SK-N-SH treated with all-trans-retinoic acid at 6 μM for 48 hours (cell line): ENCODE results near the gene ITGAV.
A peak's percentile ranks its signal among the peaks of the same experiment; 100 is the strongest.

ENCODE experiments used
- ATAC-seq: fragments of 200-7000 bp; cut with Tn5 transposase; 3 replicates; pipeline ENCODE4 v1.9.1; 2020; ENCODE audit warnings: mild to moderate bottlenecking, moderate library complexity
- ARNTL ChIP-seq: fragments of 450-650 bp; formaldehyde crosslinking; IDR thresholded peaks from 2 replicates; pipeline ENCODE4 v1.5.0; 2020; ENCODE audit warnings: low read depth, mild to moderate bottlenecking, moderate library complexity, borderline replicate concordance
- BACH2 ChIP-seq: fragments of 250-450 bp; sonication (Bioruptor Pico); IDR thresholded peaks from 2 replicates; pipeline ENCODE4 v1.9.0; 2021; ENCODE audit warnings: mild to moderate bottlenecking, borderline replicate concordance
- CSDC2 ChIP-seq: fragments of 250-450 bp; sonication (Bioruptor Pico); IDR thresholded peaks from 2 replicates; pipeline ENCODE4 v1.5.0; 2020; ENCODE audit warnings: mild to moderate bottlenecking, moderate library complexity
- ESRRG ChIP-seq: fragments of 250-450 bp; sonication (Bioruptor Pico); IDR thresholded peaks from 2 replicates; pipeline ENCODE4 v1.6.1; 2021; ENCODE audit warnings: mild to moderate bottlenecking
- GLIS3 ChIP-seq: fragments of 250-450 bp; sonication (Bioruptor Pico); IDR thresholded peaks from 2 replicates; pipeline ENCODE4 v1.5.0; 2020; ENCODE audit warnings: mild to moderate bottlenecking, moderate library complexity
- ISL1 ChIP-seq: fragments of 250-450 bp; sonication (Bioruptor Pico); IDR thresholded peaks from 2 replicates; pipeline ENCODE4 v2.1.2; 2022; ENCODE audit warnings: mild to moderate bottlenecking, moderate library complexity
- OSR1 ChIP-seq: fragments of 250-450 bp; sonication (Bioruptor Pico); IDR thresholded peaks from 2 replicates; pipeline ENCODE4 v1.8.0; 2022; ENCODE audit warnings: moderate library complexity, mild to moderate bottlenecking, inconsistent platforms
- PPARA ChIP-seq: fragments of 250-450 bp; sonication (Bioruptor Pico); IDR thresholded peaks from 2 replicates; pipeline ENCODE4 v1.5.0; 2020; ENCODE audit warnings: mild to moderate bottlenecking, borderline replicate concordance
- RARB ChIP-seq: fragments of 250-450 bp; sonication (Bioruptor Pico); IDR thresholded peaks from 2 replicates; pipeline ENCODE4 v1.8.0; 2021; ENCODE audit warnings: mild to moderate bottlenecking, moderate library complexity
- SNAI2 ChIP-seq: fragments of 250-450 bp; sonication (Bioruptor Pico); IDR thresholded peaks from 2 replicates; pipeline ENCODE4 v1.5.0; 2020; ENCODE audit warnings: mild to moderate bottlenecking, moderate library complexity
- TCF4 ChIP-seq: fragments of 250-450 bp; sonication (Bioruptor Pico); IDR thresholded peaks from 2 replicates; pipeline ENCODE4 v1.8.0; 2021; ENCODE audit warnings: mild to moderate bottlenecking, moderate library complexity, borderline replicate concordance
- TOX ChIP-seq: fragments of 250-450 bp; sonication (Bioruptor Pico); IDR thresholded peaks from 2 replicates; pipeline ENCODE4 v1.8.0; 2021; ENCODE audit warnings: mild to moderate bottlenecking, moderate library complexity, borderline replicate concordance
- ZC3H10 ChIP-seq: fragments of 250-450 bp; sonication (Bioruptor Pico); IDR thresholded peaks from 2 replicates; pipeline ENCODE4 v1.5.1; 2021; ENCODE audit warnings: mild to moderate bottlenecking, moderate library complexity
- ZFP3 ChIP-seq: fragments of 250-450 bp; sonication (Bioruptor Pico); IDR thresholded peaks from 2 replicates; pipeline ENCODE4 v1.5.0; 2020; ENCODE audit warnings: mild to moderate bottlenecking, moderate library complexity
- ZFP30 ChIP-seq: fragments of 450-650 bp; formaldehyde crosslinking; IDR thresholded peaks from 2 replicates; pipeline ENCODE4 v1.5.0; 2022; ENCODE audit warnings: mild to moderate bottlenecking, moderate library complexity
- ZNF565 ChIP-seq: fragments of 450-650 bp; formaldehyde crosslinking; conservative IDR thresholded peaks from 2 replicates; pipeline ENCODE4 v1.5.0; 2020; ENCODE audit warnings: low read depth, mild to moderate bottlenecking, moderate library complexity
- ZNF70 ChIP-seq: fragments of 450-650 bp; formaldehyde crosslinking; IDR thresholded peaks from 2 replicates; pipeline ENCODE4 v1.5.0; 2020; ENCODE audit warnings: mild to moderate bottlenecking, moderate library complexity
- ZNF8 ChIP-seq: fragments of 450-650 bp; formaldehyde crosslinking; IDR thresholded peaks from 2 replicates; pipeline ENCODE4 v1.5.0; 2020; ENCODE audit warnings: mild to moderate bottlenecking, moderate library complexity
- TF ChIP-seq, protein P1 (sequence below): fragments of 250-450 bp; sonication (Bioruptor Pico); IDR thresholded peaks from 2 replicates; pipeline ENCODE4 v1.5.0; 2020; ENCODE audit warnings: mild to moderate bottlenecking, moderate library complexity
- TF ChIP-seq, protein P2 (sequence below): fragments of 250-450 bp; sonication (Bioruptor Pico); IDR thresholded peaks from 2 replicates; pipeline ENCODE4 v1.5.1; 2020; ENCODE audit warnings: low read depth, mild to moderate bottlenecking, moderate library complexity
- TF ChIP-seq, protein P3 (sequence below): fragments of 250-450 bp; sonication (Bioruptor Pico); IDR thresholded peaks from 2 replicates; pipeline ENCODE4 v1.8.0; 2020; ENCODE audit warnings: mild to moderate bottlenecking, moderate library complexity, borderline replicate concordance
- TF ChIP-seq, protein P4 (sequence below): fragments of 250-450 bp; sonication (Bioruptor Pico); IDR thresholded peaks from 2 replicates; pipeline ENCODE4 v1.5.1; 2021; ENCODE audit warnings: mild to moderate bottlenecking, moderate library complexity
- TF ChIP-seq, protein P5 (sequence below): fragments of 250-450 bp; sonication (Bioruptor Pico); IDR thresholded peaks from 2 replicates; pipeline ENCODE4 v1.8.0; 2021; ENCODE audit warnings: low read depth, mild to moderate bottlenecking, moderate library complexity, borderline replicate concordance

The ITGAV gene

DNA sequence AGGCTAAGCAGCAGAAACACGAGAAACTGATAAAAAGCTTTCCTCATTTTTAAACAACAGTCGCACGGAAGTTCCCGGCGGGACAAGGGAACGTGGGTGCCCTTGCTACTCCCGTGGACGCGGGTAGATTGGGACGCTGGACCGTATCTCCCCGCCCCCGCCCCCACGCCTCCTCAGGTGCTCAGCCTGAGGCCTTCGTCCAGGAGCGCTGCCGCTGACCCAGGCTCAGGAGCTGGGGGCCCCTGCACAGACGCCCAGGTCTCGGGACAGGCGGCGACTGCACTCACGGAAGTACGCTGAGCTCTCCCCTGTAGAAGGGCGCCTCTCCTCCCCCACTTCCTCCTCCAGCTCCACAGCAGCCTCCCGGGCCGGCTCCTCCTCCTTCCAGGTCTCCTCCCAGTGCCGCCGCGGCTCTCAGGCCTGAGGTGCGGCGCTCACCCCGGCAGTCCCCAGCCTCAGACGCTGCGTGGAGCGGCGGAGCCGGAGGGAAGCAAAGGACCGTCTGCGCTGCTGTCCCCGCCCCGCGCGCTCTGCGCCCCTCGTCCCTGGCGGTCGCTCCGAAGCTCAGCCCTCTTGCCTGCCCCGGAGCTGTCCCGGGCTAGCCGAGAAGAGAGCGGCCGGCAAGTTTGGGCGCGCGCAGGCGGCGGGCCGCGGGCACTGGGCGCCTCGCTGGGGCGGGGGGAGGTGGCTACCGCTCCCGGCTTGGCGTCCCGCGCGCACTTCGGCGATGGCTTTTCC, at the start of gene ITGAV:
TSS of gene ITGAV (plus strand) at position 445 of the 738 bp plus-strand sequence. CDS start at position 728, 283 bp downstream.
- TF ChIP-seq TCF4 (CRISPR knock-in tag) (no peak), ARNTL (CRISPR knock-in tag) (no peak), PPARA (no peak), ESRRG (CRISPR knock-in tag) (no peak), ZC3H10 (no peak), GLIS3 (peak; percentile 51; the same call in 1 of the 2 replicates), OSR1 (no peak), ZFP3 (no peak), SNAI2 (CRISPR knock-in tag) (no peak), ZNF70 (CRISPR knock-in tag) (no peak), CSDC2 (CRISPR knock-in tag) (0 out of 2 replicates have a peak, but pooled peaks have one; percentile 18), BACH2 (no peak)
- TF ChIP-seq, protein P1, sequence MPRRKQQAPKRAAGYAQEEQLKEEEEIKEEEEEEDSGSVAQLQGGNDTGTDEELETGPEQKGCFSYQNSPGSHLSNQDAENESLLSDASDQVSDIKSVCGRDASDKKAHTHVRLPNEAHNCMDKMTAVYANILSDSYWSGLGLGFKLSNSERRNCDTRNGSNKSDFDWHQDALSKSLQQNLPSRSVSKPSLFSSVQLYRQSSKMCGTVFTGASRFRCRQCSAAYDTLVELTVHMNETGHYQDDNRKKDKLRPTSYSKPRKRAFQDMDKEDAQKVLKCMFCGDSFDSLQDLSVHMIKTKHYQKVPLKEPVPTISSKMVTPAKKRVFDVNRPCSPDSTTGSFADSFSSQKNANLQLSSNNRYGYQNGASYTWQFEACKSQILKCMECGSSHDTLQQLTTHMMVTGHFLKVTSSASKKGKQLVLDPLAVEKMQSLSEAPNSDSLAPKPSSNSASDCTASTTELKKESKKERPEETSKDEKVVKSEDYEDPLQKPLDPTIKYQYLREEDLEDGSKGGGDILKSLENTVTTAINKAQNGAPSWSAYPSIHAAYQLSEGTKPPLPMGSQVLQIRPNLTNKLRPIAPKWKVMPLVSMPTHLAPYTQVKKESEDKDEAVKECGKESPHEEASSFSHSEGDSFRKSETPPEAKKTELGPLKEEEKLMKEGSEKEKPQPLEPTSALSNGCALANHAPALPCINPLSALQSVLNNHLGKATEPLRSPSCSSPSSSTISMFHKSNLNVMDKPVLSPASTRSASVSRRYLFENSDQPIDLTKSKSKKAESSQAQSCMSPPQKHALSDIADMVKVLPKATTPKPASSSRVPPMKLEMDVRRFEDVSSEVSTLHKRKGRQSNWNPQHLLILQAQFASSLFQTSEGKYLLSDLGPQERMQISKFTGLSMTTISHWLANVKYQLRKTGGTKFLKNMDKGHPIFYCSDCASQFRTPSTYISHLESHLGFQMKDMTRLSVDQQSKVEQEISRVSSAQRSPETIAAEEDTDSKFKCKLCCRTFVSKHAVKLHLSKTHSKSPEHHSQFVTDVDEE (CRISPR knock-in tag), result 0 out of 2 replicates have a peak, but pooled peaks have one; percentile 12
- TF ChIP-seq, protein P2, sequence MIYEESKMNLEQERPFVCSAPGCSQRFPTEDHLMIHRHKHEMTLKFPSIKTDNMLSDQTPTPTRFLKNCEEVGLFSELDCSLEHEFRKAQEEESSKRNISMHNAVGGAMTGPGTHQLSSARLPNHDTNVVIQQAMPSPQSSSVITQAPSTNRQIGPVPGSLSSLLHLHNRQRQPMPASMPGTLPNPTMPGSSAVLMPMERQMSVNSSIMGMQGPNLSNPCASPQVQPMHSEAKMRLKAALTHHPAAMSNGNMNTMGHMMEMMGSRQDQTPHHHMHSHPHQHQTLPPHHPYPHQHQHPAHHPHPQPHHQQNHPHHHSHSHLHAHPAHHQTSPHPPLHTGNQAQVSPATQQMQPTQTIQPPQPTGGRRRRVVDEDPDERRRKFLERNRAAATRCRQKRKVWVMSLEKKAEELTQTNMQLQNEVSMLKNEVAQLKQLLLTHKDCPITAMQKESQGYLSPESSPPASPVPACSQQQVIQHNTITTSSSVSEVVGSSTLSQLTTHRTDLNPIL (CRISPR knock-in tag), result no peak
- TF ChIP-seq, protein P3, sequence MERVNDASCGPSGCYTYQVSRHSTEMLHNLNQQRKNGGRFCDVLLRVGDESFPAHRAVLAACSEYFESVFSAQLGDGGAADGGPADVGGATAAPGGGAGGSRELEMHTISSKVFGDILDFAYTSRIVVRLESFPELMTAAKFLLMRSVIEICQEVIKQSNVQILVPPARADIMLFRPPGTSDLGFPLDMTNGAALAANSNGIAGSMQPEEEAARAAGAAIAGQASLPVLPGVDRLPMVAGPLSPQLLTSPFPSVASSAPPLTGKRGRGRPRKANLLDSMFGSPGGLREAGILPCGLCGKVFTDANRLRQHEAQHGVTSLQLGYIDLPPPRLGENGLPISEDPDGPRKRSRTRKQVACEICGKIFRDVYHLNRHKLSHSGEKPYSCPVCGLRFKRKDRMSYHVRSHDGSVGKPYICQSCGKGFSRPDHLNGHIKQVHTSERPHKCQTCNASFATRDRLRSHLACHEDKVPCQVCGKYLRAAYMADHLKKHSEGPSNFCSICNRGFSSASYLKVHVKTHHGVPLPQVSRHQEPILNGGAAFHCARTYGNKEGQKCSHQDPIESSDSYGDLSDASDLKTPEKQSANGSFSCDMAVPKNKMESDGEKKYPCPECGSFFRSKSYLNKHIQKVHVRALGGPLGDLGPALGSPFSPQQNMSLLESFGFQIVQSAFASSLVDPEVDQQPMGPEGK (CRISPR knock-in tag), result 0 out of 2 replicates have a peak, but pooled peaks have one; percentile 30
- peak; percentile 96 for ATAC-seq

DNA sequence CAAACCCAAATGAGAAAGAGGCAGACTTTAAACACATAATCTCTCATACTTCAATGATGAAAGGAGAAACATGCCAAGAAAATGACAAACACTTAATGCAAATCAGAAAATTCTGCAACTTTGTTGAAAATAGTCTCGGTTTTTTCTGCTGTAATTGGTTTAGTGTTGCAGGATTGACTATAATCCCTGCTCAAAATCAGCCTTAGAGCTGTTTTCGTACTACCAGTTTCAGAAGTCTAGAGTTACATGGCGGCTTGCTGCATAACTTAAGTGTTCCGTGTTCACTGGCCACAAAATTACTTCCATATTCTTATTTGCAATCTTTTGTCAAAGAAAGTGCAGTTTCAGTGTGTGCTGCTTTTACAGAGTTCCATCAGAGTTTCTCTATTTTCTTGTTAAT, 48.9 kb upstream of the ITGAV start:
- TF ChIP-seq ZNF8 (CRISPR knock-in tag) (no peak), ZNF565 (CRISPR knock-in tag) (no peak), ARNTL (CRISPR knock-in tag) (no peak), ZFP3 (no peak), ZFP30 (CRISPR knock-in tag) (no peak), ZNF70 (CRISPR knock-in tag) (no peak), PPARA (no peak), ISL1 (CRISPR knock-in tag) (no peak), CSDC2 (CRISPR knock-in tag) (no peak), SNAI2 (CRISPR knock-in tag) (no peak), OSR1 (no peak), TCF4 (CRISPR knock-in tag) (no peak), RARB (CRISPR knock-in tag) (no peak), ESRRG (CRISPR knock-in tag) (no peak), TOX (CRISPR knock-in tag) (no peak)
- TF ChIP-seq, protein P3 (CRISPR knock-in tag), result no peak
- TF ChIP-seq, protein P1 (CRISPR knock-in tag), result no peak
- TF ChIP-seq, protein P4, sequence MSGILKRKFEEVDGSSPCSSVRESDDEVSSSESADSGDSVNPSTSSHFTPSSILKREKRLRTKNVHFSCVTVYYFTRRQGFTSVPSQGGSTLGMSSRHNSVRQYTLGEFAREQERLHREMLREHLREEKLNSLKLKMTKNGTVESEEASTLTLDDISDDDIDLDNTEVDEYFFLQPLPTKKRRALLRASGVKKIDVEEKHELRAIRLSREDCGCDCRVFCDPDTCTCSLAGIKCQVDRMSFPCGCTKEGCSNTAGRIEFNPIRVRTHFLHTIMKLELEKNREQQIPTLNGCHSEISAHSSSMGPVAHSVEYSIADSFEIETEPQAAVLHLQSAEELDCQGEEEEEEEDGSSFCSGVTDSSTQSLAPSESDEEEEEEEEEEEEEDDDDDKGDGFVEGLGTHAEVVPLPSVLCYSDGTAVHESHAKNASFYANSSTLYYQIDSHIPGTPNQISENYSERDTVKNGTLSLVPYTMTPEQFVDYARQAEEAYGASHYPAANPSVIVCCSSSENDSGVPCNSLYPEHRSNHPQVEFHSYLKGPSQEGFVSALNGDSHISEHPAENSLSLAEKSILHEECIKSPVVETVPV (CRISPR knock-in tag), result no peak
- TF ChIP-seq, protein P5, sequence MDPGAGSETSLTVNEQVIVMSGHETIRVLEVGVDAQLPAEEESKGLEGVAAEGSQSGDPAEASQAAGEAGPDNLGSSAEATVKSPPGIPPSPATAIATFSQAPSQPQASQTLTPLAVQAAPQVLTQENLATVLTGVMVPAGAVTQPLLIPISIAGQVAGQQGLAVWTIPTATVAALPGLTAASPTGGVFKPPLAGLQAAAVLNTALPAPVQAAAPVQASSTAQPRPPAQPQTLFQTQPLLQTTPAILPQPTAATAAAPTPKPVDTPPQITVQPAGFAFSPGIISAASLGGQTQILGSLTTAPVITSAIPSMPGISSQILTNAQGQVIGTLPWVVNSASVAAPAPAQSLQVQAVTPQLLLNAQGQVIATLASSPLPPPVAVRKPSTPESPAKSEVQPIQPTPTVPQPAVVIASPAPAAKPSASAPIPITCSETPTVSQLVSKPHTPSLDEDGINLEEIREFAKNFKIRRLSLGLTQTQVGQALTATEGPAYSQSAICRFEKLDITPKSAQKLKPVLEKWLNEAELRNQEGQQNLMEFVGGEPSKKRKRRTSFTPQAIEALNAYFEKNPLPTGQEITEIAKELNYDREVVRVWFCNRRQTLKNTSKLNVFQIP (CRISPR knock-in tag), result no peak
- peak; percentile 33 for ATAC-seq
